ENCODE measurements around the gene BICD2. TPM values are rescaled to one million over a fixed set of nuclear protein-coding genes. Genes with fewer than 3 reads are reported as not detected.

Gene BICD2
- total and polyA plus RNA-seq, 9 of the 15 experiments (the other 6 are each of a cell fraction or from before 2014, with no cell fraction given), result 3.6 to 23.4 (median 11.8) TPM

DNA sequence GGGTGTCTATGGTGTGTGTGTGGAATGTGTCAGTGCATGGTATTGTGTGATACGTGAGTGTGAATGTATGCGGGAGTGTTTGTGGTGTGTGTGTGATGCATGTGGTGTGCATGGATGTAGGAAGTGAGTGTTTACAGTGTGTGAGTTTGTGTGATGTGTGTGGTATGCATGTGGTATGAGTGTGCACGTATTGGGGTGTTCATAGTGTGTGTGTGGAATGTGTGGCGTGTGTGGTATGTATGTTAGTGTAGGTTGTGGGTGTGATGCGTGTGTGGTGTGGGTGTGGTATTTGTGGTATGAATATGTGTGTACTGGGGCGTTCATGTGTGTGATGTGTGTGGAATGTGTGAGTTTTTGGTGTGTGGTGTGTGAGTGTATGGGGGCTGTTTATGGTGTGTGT, 40.1 kb upstream of the BICD2 start:
- FAIRE-seq (no peak), DNase-seq (ENCODE audit: extremely low read depth in 1 of 4, low spot score in 3 of 4) (no peak), ATAC-seq (no peak)
- no peak overlapping the region for H2AFZ ChIP-seq (ENCODE audit: low read depth, low read length)
- H3K4me2 ChIP-seq (ENCODE audit: insufficient read depth, low read length), result no peak overlapping the region
- no peak overlapping the region for H3K9ac ChIP-seq (ENCODE audit: insufficient read depth in 1 of 2, low read depth in 2 of 2, low read length in 2 of 2)
- no peaks in the 10 kb centered on the region; the same call in 1 of the 2 replicates for H3K9me3 ChIP-seq (replicated peaks; ENCODE audit: control insufficient read depth, insufficient read depth, low read depth, low read length)
- in situ Hi-C loops (cut with MboI) (no loop called here), intact Hi-C loops (cut with micrococcal nuclease) (no loop called here)
- ChIA-PET CTCF (ENCODE audit: low intra/inter-chr PET ratio) (no interaction called here), POLR2A (no interaction called here)
- no peaks in the 10 kb centered on the region for H3K79me2 ChIP-seq (ENCODE audit: control insufficient read depth, insufficient read depth, low read length)
- H3K4me1 ChIP-seq (replicated peaks in 1 of 2; ENCODE audit: control insufficient read depth in 2 of 2, insufficient read depth in 2 of 2, low read length in 2 of 2), result peaks cover 0 to 31% of the 10 kb centered on the region in 2 experiments; a peak in 2 of 5 replicates
- no peak overlapping the region for H3K4me3 ChIP-seq
- no peaks in the 10 kb centered on the region for H3K9me1 ChIP-seq (ENCODE audit: control insufficient read depth, insufficient read depth, low read length)
- BruUV-seq (replicated peaks), result no TSS peak
- H3K27me3 ChIP-seq (ENCODE audit: control insufficient read depth in 2 of 2, insufficient read depth in 2 of 2, low read length in 2 of 2), result peaks cover 2 to 55% of the 10 kb centered on the region in 2 experiments; a peak in 3 of 5 replicates
- H3K27ac ChIP-seq (ENCODE audit: extremely low read depth, low read depth, low read length), result no peak overlapping the region
- WGBS (ENCODE audit: insufficient coverage, low coverage, missing lambda C conversion rate), result 32% methylated on average over 6 of the region's 6 CpGs
- H3K36me3 ChIP-seq (ENCODE audit: control insufficient read depth, insufficient read depth, low read length), result no peaks in the 10 kb centered on the region
- no peaks in the 10 kb centered on the region for H4K20me1 ChIP-seq (replicated peaks; ENCODE audit: control insufficient read depth, insufficient read depth, low read length)
- no peak for TF ChIP-seq ZNF551 (CRISPR knock-in tag; IDR thresholded peaks at IDR 0.05)
- TF ChIP-seq, protein P1, sequence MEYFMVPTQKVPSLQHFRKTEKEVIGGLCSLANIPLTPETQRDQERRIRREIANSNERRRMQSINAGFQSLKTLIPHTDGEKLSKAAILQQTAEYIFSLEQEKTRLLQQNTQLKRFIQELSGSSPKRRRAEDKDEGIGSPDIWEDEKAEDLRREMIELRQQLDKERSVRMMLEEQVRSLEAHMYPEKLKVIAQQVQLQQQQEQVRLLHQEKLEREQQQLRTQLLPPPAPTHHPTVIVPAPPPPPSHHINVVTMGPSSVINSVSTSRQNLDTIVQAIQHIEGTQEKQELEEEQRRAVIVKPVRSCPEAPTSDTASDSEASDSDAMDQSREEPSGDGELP (CRISPR knock-in tag; IDR thresholded peaks at IDR 0.05; ENCODE audit: borderline replicate concordance), result no peak
- TF ChIP-seq KLF6 (CRISPR knock-in tag; IDR thresholded peaks at IDR 0.05; ENCODE audit: borderline replicate concordance), result no peak
- no peak for TF ChIP-seq ZBTB5 (IDR thresholded peaks at IDR 0.05)
- no peak for TF ChIP-seq TARDBP (IDR thresholded peaks at IDR 0.05)
- TF ChIP-seq, protein P2, sequence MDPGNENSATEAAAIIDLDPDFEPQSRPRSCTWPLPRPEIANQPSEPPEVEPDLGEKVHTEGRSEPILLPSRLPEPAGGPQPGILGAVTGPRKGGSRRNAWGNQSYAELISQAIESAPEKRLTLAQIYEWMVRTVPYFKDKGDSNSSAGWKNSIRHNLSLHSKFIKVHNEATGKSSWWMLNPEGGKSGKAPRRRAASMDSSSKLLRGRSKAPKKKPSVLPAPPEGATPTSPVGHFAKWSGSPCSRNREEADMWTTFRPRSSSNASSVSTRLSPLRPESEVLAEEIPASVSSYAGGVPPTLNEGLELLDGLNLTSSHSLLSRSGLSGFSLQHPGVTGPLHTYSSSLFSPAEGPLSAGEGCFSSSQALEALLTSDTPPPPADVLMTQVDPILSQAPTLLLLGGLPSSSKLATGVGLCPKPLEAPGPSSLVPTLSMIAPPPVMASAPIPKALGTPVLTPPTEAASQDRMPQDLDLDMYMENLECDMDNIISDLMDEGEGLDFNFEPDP (CRISPR knock-in tag; IDR thresholded peaks at IDR 0.05), result no peak
- TF ChIP-seq ZFP36 (IDR thresholded peaks at IDR 0.05; ENCODE audit: low read depth, low read length, partially characterized antibody), result no peak
- no peak for TF ChIP-seq RAD51 (IDR thresholded peaks at IDR 0.05; ENCODE audit: borderline replicate concordance, low read depth)
- TF ChIP-seq, protein P3, sequence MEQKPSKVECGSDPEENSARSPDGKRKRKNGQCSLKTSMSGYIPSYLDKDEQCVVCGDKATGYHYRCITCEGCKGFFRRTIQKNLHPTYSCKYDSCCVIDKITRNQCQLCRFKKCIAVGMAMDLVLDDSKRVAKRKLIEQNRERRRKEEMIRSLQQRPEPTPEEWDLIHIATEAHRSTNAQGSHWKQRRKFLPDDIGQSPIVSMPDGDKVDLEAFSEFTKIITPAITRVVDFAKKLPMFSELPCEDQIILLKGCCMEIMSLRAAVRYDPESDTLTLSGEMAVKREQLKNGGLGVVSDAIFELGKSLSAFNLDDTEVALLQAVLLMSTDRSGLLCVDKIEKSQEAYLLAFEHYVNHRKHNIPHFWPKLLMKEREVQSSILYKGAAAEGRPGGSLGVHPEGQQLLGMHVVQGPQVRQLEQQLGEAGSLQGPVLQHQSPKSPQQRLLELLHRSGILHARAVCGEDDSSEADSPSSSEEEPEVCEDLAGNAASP (IDR thresholded peaks at IDR 0.05), result no peak
